Hepatocyte (in vitro differentiated cells): ENCODE measurements around the gene PDSS2. TPM values are rescaled to one million over a fixed set of nuclear protein-coding genes. Genes with fewer than 3 reads are reported as not detected.

Source experiments
- DNase-seq: peaks from one replicate; pipeline ENCODE4 v3.0.0-alpha.2; 2016; ENCODE audit warnings: low spot score
- H2AFZ ChIP-seq: fragments of 200-600 bp; sonication (generic); 2 replicates; pipeline ENCODE4 v1.6.0; 2016; ENCODE audit warnings: antibody characterized with exemption, mild to moderate bottlenecking
- H3K27ac ChIP-seq: fragments of 200-600 bp; sonication (generic); 2 replicates; pipeline ENCODE4 v1.5.1; 2016; ENCODE audit warnings: mild to moderate bottlenecking
- H3K27me3 ChIP-seq: fragments of 200-600 bp; sonication (generic); 2 replicates; pipeline ENCODE4 v1.6.1; 2016
- H3K36me3 ChIP-seq: fragments of 200-600 bp; sonication (generic); replicated peaks from 2 replicates; pipeline ENCODE4 v1.5.1; 2016; ENCODE audit warnings: low read depth; ENCODE audit not compliant: insufficient read depth
- H3K4me1 ChIP-seq: fragments of 200-600 bp; sonication (generic); 2 replicates; pipeline ENCODE4 v1.5.1; 2016; ENCODE audit warnings: mild to moderate bottlenecking, moderate library complexity; ENCODE audit not compliant: insufficient read depth
- H3K4me2 ChIP-seq: fragments of 200-600 bp; sonication (generic); 2 replicates; pipeline ENCODE4 v1.6.0; 2016
- H3K4me3 ChIP-seq: fragments of 200-600 bp; sonication (generic); 2 replicates; pipeline ENCODE4 v1.5.1; 2016; ENCODE audit warnings: mild to moderate bottlenecking
- H3K79me2 ChIP-seq: fragments of 200-600 bp; sonication (generic); 2 replicates; pipeline ENCODE4 v1.6.0; 2017; ENCODE audit warnings: mild to moderate bottlenecking
- H3K9me2 ChIP-seq: fragments of 200-600 bp; sonication (generic); replicated peaks from 2 replicates; pipeline ENCODE4 v1.6.0; 2017; ENCODE audit warnings: mild to moderate bottlenecking; ENCODE audit not compliant: insufficient read depth
- H3K9me3 ChIP-seq: fragments of 200-600 bp; sonication (generic); 2 replicates; pipeline ENCODE4 v1.5.1; 2016; ENCODE audit warnings: low read depth, mild to moderate bottlenecking
- H4K20me1 ChIP-seq: fragments of 200-600 bp; sonication (generic); 2 replicates; pipeline ENCODE4 v1.6.0; 2016; ENCODE audit warnings: mild to moderate bottlenecking; ENCODE audit not compliant: insufficient read depth, poor library complexity, severe bottlenecking
- EZH2 ChIP-seq: fragments of 200-600 bp; sonication (generic); IDR thresholded peaks from 2 replicates; pipeline ENCODE4 v1.6.1; 2016; ENCODE audit warnings: antibody characterized with exemption, mild to moderate bottlenecking, borderline replicate concordance
- EZH2phosphoT487 ChIP-seq: fragments of 200-600 bp; sonication (generic); IDR thresholded peaks from one replicate; pipeline ENCODE4 v1.6.1; 2018; ENCODE audit warnings: antibody characterized with exemption, mild to moderate bottlenecking, low read depth, moderate library complexity; ENCODE audit not compliant: unreplicated experiment, severe bottlenecking
- WGBS: methylation state at CpG from one replicate; pipeline ENCODE4 v1.1.6; 2016; ENCODE audit warnings: low lambda C conversion rate; ENCODE audit errors: missing lambda C conversion rate; 5-methylcytosine and 5-hydroxymethylcytosine counted together
- polyA plus RNA-seq: library from polyadenylated mRNA; unstranded; fragments of >200 nt; fragmentation: Nextera tagmentation; extraction: Ambion mirVana; gene quantifications from 2 replicates; pipeline ENCODE4 v1.2.1, GENCODE V29; 2016
- total RNA-seq: library from RNA; depleted of rRNA; stranded (reverse); fragments of >200 nt; gene quantifications from 2 replicates; pipeline ENCODE4 v1.2.3, GENCODE V29; 2014
- TF ChIP-seq, protein P1 (sequence below): fragments of 200-600 bp; sonication (generic); IDR thresholded peaks from 2 replicates; pipeline ENCODE4 v1.5.1; 2016; ENCODE audit warnings: antibody characterized with exemption, mild to moderate bottlenecking; ENCODE audit not compliant: poor library complexity

Gene PDSS2
- total and polyA plus RNA-seq, 2 experiments from 2014 or later, result 15.3 to 18.2 TPM

DNA sequence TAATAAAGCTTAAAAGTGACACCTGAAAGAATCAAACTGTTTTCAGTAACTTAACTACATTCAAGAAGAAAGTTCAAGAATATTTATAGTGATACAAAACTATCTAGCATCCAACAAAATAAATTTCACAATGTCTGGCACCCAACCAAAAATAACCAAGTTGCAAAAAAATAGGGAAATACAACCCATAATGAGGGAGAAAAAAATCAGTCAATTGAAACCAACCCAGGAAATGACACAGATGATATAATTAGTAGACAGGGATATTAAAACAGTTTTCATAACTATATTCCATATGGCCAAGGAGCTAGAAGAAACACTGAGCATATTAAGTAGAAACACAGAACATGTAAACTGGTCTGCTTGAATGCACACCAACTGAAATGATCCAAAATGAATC, 223.9 kb downstream of the PDSS2 start:
- TF ChIP-seq EZH2phosphoT487, result no peak
- TF ChIP-seq, protein P1, sequence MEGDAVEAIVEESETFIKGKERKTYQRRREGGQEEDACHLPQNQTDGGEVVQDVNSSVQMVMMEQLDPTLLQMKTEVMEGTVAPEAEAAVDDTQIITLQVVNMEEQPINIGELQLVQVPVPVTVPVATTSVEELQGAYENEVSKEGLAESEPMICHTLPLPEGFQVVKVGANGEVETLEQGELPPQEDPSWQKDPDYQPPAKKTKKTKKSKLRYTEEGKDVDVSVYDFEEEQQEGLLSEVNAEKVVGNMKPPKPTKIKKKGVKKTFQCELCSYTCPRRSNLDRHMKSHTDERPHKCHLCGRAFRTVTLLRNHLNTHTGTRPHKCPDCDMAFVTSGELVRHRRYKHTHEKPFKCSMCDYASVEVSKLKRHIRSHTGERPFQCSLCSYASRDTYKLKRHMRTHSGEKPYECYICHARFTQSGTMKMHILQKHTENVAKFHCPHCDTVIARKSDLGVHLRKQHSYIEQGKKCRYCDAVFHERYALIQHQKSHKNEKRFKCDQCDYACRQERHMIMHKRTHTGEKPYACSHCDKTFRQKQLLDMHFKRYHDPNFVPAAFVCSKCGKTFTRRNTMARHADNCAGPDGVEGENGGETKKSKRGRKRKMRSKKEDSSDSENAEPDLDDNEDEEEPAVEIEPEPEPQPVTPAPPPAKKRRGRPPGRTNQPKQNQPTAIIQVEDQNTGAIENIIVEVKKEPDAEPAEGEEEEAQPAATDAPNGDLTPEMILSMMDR, result no peak
- no peak for TF ChIP-seq EZH2
- Histone ChIP-seq H3K27ac (no peak overlapping the region), H3K79me2 (no peaks in the 10 kb centered on the region)

DNA sequence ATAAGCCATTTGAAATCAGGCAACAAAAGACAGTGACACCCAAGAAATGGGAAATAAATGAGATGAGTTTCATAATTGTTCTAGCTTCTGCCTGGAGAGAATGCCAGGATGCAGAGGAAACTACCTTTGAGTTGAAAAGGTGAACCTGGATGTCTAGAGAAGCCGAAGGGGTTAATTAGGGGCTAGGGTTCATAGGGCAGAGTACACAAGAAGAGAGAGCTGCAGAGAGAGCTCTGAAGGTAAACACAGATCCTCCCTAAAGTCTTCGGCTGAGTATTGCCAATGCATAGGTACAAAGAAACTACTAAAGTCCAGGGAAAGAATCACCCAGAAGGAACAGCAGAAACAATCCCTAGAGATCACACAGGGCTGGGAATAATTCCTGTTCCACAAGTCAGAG, 224.4 kb downstream of the PDSS2 start:
- no peak for DNase-seq
- H4K20me1 ChIP-seq, result no peaks in the 10 kb centered on the region
- 59% methylated on average over 2 of the region's 2 CpGs for WGBS
- H3K79me2 ChIP-seq, result no peaks in the 10 kb centered on the region
- H3K9me2 ChIP-seq, result no peaks in the 10 kb centered on the region
- H3K27ac ChIP-seq, result no peak overlapping the region
- H3K4me3 ChIP-seq, result no peak overlapping the region
- no peak overlapping the region for H2AFZ ChIP-seq
- no peaks in the 10 kb centered on the region for H3K36me3 ChIP-seq
- peaks cover 6% of the 10 kb centered on the region for H3K9me3 ChIP-seq
- H3K27me3 ChIP-seq, result no peaks in the 10 kb centered on the region
- peaks cover 11% of the 10 kb centered on the region for H3K4me1 ChIP-seq
- no peak overlapping the region for H3K4me2 ChIP-seq
- TF ChIP-seq, protein P1, result no peak

More for the DNA sequence above, 223.9 kb downstream of the PDSS2 start:
- Histone ChIP-seq H3K27me3 (no peaks in the 10 kb centered on the region), H4K20me1 (no peaks in the 10 kb centered on the region), H3K36me3 (no peaks in the 10 kb centered on the region), H3K9me3 (peaks cover 6% of the 10 kb centered on the region), H3K4me3 (no peak overlapping the region), H2AFZ (no peak overlapping the region), H3K4me1 (peaks cover 6% of the 10 kb centered on the region), H3K9me2 (no peaks in the 10 kb centered on the region), H3K4me2 (no peak overlapping the region)
- no peak for DNase-seq

DNA sequence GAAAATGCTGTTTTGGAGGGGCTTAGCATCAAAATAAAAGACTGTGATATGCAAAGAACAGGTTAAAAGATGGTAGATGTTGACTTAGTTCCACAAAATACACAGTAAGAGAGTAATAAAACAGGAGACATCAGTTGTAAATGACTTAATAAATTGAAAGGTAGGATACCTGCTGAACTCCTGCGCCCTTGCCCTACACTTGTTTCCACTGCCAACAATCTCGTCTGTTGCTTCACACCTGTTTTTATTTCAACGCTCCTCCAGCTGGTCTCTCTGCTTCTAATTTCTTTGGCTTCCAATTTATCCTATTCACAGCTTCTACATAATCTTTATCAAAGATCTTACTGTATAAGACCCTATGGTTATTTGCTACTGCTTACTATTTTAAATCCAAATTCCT, 228.1 kb downstream of the PDSS2 start:
- TF ChIP-seq EZH2phosphoT487 (no peak), EZH2 (no peak)
- TF ChIP-seq, protein P1, result no peak
- H3K4me2 ChIP-seq, result no peak overlapping the region
- H3K4me3 ChIP-seq, result no peak overlapping the region
- H3K9me2 ChIP-seq, result no peaks in the 10 kb centered on the region
- DNase-seq, result no peak
- peaks cover 14% of the 10 kb centered on the region for H3K4me1 ChIP-seq
- no peaks in the 10 kb centered on the region for H3K27me3 ChIP-seq
- WGBS, result 71% methylated on average over 3 of the region's 3 CpGs
- no peaks in the 10 kb centered on the region for H4K20me1 ChIP-seq
- no peak overlapping the region for H3K27ac ChIP-seq
- no peaks in the 10 kb centered on the region for H3K36me3 ChIP-seq
- no peak overlapping the region for H2AFZ ChIP-seq
- H3K79me2 ChIP-seq, result no peaks in the 10 kb centered on the region
- H3K9me3 ChIP-seq, result peaks cover 6% of the 10 kb centered on the region

DNA sequence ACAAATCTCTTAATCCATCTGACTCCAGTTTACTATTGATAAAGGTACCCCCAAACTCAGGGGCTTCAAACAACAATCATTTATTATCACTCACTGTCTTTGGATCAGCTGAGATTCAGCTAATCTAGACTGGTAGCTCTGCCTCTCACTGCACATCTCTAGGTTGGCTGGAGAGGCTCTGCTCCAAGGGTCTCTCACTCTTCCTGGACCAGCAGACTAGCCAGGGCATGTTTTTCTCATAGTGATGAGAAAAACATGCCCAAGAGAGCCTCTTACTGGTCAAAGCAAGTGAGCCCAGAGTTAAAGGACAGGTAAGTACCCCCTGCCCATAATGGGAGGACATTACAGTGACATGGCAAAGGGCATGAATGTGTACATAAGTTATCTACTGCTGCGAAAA, 228.9 kb downstream of the PDSS2 start:
- no peaks in the 10 kb centered on the region for H3K27me3 ChIP-seq
- no peaks in the 10 kb centered on the region for H3K36me3 ChIP-seq
- WGBS, result 59% methylated on average over 1 of the region's 1 CpG
- H3K27ac ChIP-seq, result peak overlapping the region; percentile 46
- H4K20me1 ChIP-seq, result no peaks in the 10 kb centered on the region
- peaks cover 14% of the 10 kb centered on the region for H3K4me1 ChIP-seq
- no peaks in the 10 kb centered on the region for H3K79me2 ChIP-seq
- H2AFZ ChIP-seq, result no peak overlapping the region
- no peaks in the 10 kb centered on the region for H3K9me3 ChIP-seq
- H3K9me2 ChIP-seq, result no peaks in the 10 kb centered on the region
- H3K4me2 ChIP-seq, result no peak overlapping the region
- no peak for DNase-seq
- no peak for TF ChIP-seq EZH2phosphoT487
- TF ChIP-seq, protein P1, result no peak
- no peak for TF ChIP-seq EZH2
- H3K4me3 ChIP-seq, result no peak overlapping the region
